ENCODE results near the gene STXBP6.

Gene STXBP6

DNA sequence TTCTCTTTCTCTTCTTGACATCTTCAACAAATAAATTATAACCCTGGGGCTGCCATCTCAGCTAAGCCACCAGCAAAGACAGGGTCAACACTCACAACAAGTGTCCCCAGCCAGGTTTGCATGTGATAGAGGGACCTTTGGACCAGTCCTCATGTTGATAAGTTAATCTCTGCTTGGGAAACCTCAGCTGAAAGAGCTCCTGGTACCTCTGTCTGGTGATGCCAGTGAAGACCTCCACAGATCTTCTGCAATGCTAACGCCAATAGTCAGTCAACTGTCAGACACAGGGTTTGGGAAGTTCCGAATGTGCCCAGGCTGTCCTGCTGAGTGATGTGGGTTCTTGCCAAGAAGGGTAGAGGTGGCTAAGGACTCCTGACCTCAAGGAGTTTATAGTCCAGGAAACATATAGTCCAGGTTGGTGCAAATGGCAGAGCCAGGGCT, 236.1 kb downstream of the STXBP6 start:
- TF ChIP-seq, protein P1, sequence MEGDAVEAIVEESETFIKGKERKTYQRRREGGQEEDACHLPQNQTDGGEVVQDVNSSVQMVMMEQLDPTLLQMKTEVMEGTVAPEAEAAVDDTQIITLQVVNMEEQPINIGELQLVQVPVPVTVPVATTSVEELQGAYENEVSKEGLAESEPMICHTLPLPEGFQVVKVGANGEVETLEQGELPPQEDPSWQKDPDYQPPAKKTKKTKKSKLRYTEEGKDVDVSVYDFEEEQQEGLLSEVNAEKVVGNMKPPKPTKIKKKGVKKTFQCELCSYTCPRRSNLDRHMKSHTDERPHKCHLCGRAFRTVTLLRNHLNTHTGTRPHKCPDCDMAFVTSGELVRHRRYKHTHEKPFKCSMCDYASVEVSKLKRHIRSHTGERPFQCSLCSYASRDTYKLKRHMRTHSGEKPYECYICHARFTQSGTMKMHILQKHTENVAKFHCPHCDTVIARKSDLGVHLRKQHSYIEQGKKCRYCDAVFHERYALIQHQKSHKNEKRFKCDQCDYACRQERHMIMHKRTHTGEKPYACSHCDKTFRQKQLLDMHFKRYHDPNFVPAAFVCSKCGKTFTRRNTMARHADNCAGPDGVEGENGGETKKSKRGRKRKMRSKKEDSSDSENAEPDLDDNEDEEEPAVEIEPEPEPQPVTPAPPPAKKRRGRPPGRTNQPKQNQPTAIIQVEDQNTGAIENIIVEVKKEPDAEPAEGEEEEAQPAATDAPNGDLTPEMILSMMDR (IDR thresholded peaks at IDR 0.05) = no peak

DNA sequence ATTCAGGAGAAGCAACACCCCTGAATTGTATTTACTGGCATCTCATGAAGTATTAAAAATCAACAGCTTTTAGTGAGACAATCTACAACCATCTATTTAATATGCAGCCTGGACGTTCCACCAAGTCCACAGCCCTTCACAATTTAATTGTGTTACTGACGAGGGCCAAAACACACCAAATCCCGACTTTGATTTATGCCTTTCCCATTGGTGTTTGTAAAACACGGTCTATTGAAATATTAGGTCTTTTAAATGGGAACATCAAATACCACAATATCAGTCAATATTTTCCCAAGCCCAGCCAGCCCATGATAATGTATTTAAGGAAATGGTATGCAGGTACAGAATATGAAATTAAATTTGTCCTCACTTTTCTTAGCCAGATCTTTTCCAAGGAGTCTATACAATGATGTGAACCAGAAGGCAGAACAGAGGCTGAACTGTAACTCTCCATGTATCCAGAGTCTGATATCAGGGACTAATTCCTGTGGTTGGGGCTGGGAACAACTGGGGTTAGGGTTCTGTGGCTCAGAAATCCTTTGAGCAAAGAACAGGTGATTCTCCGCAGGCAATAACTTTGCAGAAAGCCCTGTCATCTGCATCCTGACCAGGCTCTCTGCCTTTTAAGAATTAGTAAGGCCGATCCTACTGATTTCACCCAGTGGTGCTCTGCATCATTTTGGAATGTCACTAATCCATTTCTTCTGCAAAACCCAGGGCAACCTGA, 236.7 kb downstream of the STXBP6 start:
- TF ChIP-seq, protein P1 (IDR thresholded peaks at IDR 0.05) = no peak

DNA sequence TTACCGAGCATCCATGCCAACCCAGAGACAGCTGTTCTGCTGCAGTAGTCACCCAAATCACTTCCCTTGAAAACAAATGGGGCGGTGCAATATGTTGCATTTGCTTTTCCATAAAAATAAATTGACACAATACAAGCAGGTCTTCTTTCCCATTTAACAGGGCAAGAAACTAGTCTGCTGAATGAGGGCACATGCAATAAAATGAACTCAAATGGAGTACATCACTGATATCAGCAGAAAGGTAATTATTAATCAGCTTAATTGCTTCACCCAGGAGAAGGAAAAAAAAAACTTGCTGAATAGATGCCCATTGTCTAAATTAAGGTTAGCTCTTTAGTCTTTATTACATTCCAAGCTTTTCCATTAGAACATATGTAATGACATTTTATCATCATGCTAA, 240.8 kb downstream of the STXBP6 start:
- TF ChIP-seq, protein P1 (IDR thresholded peaks at IDR 0.05) = no peak

DNA sequence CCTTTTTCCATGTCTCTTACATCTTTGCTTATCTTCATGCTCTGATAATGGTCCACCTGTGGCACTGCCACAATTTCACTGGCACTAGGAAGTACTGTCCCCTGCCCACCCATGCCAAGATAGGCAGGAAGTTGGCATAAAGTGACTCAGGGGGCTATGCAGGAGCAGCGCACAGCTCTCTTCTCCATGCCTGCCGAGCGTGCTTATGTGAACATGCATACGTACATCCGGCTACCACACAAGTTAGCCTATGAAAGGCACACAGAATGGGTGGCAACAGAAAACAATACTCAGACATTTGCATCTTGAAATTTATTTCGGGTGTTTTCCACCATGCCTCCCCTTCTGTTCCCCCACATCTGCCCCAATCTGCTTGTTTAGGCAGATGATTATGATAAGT, 241.5 kb downstream of the STXBP6 start:
- TF ChIP-seq, protein P1 (IDR thresholded peaks at IDR 0.05) = no peak

DNA sequence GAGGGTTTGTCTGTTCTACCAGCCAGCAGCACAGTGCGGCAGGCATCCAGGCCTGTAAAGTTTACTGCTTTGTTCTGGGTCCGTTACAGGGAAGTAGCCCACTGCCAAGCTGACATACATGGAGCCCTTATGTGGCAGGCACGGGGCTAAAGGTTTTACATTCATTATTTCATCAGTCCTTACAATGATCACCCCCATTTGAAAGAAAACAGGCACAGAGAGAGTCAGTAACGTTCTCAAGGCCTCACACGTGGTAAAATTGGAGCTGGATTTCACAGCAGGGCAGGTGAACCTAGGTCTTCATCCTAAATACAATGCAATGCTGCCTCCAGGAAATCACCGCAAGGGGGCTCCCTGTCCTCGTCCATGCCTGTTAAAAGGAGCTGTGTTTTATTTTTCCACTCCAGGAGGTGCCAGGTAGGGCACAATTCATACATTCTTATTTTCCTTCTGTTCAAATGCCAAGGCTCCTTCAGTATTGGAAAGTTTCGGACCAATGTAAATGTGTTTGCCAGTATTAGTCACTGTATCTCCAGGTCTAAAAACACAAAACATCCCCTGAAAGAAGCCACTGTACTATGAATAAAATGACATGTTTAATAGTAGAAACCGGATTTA, 243.8 kb downstream of the STXBP6 start:
- TF ChIP-seq, protein P1 (IDR thresholded peaks at IDR 0.05) = peak; percentile 93

DNA sequence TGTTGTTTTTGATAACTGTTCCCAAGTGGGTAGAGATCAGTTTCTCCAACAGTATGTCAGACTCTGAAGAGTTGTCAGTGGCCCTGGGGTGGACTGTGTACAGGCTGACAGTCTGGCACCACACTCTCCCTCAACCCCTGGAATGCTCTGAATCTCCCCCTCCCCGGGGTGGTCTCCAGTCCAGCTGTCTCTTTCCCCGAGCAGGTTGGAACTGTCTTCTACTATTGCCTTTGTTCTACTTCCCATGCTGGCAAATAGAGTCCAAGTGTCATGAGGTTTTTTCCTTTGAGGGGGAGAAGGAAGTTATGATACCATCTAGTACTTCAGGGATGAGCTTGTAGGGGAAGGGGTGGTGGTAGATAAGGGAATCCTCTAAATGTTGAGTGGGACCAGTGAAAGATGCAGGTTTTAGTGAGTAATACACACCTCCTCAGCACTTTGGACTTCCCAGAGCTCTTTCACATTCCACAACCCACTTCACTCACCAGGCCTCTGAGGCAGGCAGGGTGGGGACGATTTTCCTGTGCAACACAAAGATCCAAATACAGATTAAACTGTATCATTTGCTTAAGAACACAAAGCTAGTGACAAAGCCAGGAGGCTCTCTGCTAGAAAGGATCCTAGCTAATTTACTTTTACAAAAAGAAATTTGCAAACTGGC, 245.3 kb downstream of the STXBP6 start:
- TF ChIP-seq, protein P1 (IDR thresholded peaks at IDR 0.05) = no peak

DNA sequence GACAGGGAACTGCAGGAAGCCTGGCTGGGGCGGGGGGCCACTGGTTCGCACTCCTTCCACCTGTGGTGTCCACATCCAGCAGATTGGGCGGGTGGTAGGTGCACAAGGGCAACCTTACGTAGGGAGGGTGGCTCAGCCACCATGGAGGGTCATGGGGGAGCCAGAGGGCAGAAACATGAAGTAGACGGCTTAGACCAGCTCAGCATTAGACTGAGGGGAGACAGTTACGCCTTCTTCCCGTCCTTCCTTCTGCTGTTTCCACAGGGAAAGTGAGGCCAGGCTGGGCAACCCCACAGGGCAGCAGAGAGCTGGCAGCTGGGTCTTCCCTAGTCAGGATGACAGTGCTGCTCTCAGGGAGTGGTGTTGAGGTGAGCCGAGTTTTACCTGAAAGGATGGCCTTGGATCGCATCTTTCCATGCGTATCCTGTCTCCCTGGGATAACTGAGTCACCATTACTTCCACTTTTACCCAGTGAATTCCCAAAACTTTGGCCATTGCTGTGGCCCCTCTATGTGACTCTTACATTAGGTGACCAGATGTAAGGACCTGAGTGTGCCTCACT, 245.9 kb downstream of the STXBP6 start:
- TF ChIP-seq, protein P1 (IDR thresholded peaks at IDR 0.05) = no peak

All from LNCAP (cell line).